ENCODE results near the gene EXOC6.

The EXOC6 gene

DNA sequence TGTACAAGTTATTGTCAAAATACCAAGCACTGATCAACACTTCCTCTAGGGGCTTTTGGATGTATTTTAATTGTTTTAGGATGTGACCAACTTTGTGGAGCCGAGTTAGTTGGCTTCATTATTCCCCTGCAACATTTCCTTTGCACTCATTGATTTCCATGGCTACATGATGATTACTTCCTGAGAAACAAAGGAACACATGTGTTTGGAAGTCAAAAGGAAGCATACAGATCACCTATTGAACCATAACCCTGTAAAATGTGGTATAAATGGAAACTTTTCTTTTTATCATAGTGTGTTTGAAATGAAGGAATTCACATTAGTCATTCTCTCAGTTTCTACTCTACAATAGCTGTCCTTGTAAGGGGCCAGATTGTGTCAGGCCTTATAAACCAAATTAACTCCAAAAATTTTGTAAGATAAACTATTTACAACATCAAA, 32.2 kb upstream of the EXOC6 start:
- no peak for ATAC-seq
- TF ChIP-seq ARNTL (CRISPR knock-in tag; IDR thresholded peaks at IDR 0.05; ENCODE audit: borderline replicate concordance, low read depth): no peak
- no peak for TF ChIP-seq ZNF70 (CRISPR knock-in tag; IDR thresholded peaks at IDR 0.05)
- TF ChIP-seq, protein P1, sequence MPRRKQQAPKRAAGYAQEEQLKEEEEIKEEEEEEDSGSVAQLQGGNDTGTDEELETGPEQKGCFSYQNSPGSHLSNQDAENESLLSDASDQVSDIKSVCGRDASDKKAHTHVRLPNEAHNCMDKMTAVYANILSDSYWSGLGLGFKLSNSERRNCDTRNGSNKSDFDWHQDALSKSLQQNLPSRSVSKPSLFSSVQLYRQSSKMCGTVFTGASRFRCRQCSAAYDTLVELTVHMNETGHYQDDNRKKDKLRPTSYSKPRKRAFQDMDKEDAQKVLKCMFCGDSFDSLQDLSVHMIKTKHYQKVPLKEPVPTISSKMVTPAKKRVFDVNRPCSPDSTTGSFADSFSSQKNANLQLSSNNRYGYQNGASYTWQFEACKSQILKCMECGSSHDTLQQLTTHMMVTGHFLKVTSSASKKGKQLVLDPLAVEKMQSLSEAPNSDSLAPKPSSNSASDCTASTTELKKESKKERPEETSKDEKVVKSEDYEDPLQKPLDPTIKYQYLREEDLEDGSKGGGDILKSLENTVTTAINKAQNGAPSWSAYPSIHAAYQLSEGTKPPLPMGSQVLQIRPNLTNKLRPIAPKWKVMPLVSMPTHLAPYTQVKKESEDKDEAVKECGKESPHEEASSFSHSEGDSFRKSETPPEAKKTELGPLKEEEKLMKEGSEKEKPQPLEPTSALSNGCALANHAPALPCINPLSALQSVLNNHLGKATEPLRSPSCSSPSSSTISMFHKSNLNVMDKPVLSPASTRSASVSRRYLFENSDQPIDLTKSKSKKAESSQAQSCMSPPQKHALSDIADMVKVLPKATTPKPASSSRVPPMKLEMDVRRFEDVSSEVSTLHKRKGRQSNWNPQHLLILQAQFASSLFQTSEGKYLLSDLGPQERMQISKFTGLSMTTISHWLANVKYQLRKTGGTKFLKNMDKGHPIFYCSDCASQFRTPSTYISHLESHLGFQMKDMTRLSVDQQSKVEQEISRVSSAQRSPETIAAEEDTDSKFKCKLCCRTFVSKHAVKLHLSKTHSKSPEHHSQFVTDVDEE (CRISPR knock-in tag; IDR thresholded peaks at IDR 0.05): no peak
- no peak for TF ChIP-seq ZNF565 (CRISPR knock-in tag; conservative IDR thresholded peaks at IDR 0.05; ENCODE audit: low read depth)
- TF ChIP-seq RARB (CRISPR knock-in tag; IDR thresholded peaks at IDR 0.05): no peak
- no peak for TF ChIP-seq ZFP30 (CRISPR knock-in tag; IDR thresholded peaks at IDR 0.05)
- no peak for TF ChIP-seq SNAI2 (CRISPR knock-in tag; IDR thresholded peaks at IDR 0.05)
- no peak for TF ChIP-seq BACH2 (CRISPR knock-in tag; IDR thresholded peaks at IDR 0.05; ENCODE audit: borderline replicate concordance)

DNA sequence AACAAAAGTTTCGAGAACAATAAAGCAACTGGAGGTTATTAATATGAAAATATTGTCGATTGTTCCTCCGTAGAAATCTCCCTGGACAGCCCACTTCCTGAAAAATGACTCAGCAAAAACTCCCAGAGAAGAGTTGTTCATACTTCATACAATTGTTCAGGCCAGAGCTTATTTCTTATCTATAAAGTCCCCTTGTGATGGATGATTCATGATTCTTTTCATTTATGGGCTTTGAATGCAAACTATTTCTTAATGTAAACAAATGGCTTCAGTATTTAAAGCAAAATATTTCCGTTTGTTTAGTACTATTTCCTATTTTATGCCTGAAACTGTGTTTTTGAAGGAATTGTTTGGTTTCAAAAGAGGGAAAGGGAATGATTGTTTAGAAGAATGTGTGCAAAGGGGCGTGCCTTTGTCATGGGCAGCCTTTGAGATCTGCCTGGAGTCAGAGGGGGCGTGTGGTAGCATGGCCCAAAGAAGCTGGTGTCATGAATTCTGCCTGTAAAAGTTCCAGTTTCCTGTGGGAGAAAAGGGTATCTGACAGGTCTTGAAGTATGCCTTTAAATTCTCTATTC, 26.2 kb upstream of the EXOC6 start:
- ATAC-seq: peak; percentile 84
- TF ChIP-seq ZNF565 (CRISPR knock-in tag; conservative IDR thresholded peaks at IDR 0.05; ENCODE audit: low read depth): 0 out of 2 replicates have a peak, but pooled peaks have one; percentile 33
- no peak for TF ChIP-seq CSDC2 (CRISPR knock-in tag; IDR thresholded peaks at IDR 0.05)

DNA sequence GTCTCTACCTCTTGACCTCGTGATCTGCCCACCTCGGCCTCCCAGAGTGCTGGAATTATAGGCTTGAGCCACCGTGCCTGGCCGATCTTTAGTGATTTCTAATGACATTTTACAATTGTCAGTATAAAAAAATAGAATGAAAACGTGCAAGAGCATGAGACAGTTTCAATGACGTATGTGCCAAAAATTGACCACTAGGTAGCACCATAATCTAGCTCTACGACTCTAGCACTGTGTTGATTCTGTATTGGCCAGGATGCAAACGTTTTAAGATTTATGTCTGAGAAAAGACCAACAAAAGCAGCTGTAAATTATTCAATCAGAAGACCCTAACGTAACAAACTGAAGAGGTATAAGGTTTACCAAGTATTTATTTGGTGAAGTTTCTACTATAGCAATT, 25.4 kb upstream of the EXOC6 start:
- peak; percentile 66 for ATAC-seq
- TF ChIP-seq, protein P2, sequence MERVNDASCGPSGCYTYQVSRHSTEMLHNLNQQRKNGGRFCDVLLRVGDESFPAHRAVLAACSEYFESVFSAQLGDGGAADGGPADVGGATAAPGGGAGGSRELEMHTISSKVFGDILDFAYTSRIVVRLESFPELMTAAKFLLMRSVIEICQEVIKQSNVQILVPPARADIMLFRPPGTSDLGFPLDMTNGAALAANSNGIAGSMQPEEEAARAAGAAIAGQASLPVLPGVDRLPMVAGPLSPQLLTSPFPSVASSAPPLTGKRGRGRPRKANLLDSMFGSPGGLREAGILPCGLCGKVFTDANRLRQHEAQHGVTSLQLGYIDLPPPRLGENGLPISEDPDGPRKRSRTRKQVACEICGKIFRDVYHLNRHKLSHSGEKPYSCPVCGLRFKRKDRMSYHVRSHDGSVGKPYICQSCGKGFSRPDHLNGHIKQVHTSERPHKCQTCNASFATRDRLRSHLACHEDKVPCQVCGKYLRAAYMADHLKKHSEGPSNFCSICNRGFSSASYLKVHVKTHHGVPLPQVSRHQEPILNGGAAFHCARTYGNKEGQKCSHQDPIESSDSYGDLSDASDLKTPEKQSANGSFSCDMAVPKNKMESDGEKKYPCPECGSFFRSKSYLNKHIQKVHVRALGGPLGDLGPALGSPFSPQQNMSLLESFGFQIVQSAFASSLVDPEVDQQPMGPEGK (CRISPR knock-in tag; IDR thresholded peaks at IDR 0.05; ENCODE audit: borderline replicate concordance): no peak
- TF ChIP-seq, protein P3, sequence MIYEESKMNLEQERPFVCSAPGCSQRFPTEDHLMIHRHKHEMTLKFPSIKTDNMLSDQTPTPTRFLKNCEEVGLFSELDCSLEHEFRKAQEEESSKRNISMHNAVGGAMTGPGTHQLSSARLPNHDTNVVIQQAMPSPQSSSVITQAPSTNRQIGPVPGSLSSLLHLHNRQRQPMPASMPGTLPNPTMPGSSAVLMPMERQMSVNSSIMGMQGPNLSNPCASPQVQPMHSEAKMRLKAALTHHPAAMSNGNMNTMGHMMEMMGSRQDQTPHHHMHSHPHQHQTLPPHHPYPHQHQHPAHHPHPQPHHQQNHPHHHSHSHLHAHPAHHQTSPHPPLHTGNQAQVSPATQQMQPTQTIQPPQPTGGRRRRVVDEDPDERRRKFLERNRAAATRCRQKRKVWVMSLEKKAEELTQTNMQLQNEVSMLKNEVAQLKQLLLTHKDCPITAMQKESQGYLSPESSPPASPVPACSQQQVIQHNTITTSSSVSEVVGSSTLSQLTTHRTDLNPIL (CRISPR knock-in tag; IDR thresholded peaks at IDR 0.05; ENCODE audit: low read depth): no peak

DNA sequence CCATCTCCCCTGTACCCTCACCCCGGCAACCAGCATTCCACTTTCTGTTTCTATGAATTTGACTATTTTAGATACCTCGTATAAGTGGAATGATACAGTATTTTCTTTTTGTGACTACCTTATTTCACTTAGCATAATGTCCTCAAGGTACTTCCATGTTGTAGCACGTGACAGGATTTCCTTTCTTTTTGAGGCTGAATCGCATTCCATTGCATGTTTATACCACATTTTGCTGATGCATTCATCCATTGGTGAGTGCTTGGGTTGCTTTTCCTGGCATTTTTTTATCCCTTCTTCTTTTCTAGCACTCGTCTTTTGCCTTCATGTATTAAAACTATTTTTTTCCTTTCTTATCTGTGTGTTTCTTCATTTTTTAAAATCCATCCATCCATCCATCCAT, 22.3 kb upstream of the EXOC6 start:
- ATAC-seq: no peak
- TF ChIP-seq ESRRG (CRISPR knock-in tag; IDR thresholded peaks at IDR 0.05): no peak
- TF ChIP-seq SNAI2 (CRISPR knock-in tag; IDR thresholded peaks at IDR 0.05): no peak
- TF ChIP-seq, protein P4, sequence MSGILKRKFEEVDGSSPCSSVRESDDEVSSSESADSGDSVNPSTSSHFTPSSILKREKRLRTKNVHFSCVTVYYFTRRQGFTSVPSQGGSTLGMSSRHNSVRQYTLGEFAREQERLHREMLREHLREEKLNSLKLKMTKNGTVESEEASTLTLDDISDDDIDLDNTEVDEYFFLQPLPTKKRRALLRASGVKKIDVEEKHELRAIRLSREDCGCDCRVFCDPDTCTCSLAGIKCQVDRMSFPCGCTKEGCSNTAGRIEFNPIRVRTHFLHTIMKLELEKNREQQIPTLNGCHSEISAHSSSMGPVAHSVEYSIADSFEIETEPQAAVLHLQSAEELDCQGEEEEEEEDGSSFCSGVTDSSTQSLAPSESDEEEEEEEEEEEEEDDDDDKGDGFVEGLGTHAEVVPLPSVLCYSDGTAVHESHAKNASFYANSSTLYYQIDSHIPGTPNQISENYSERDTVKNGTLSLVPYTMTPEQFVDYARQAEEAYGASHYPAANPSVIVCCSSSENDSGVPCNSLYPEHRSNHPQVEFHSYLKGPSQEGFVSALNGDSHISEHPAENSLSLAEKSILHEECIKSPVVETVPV (CRISPR knock-in tag; IDR thresholded peaks at IDR 0.05): no peak
- no peak for TF ChIP-seq TOX (CRISPR knock-in tag; IDR thresholded peaks at IDR 0.05; ENCODE audit: borderline replicate concordance)
- no peak for TF ChIP-seq RARB (CRISPR knock-in tag; IDR thresholded peaks at IDR 0.05)
- TF ChIP-seq ZC3H10 (CRISPR knock-in tag; IDR thresholded peaks at IDR 0.05): no peak
- no peak for TF ChIP-seq BACH2 (CRISPR knock-in tag; IDR thresholded peaks at IDR 0.05; ENCODE audit: borderline replicate concordance)
- TF ChIP-seq, protein P5, sequence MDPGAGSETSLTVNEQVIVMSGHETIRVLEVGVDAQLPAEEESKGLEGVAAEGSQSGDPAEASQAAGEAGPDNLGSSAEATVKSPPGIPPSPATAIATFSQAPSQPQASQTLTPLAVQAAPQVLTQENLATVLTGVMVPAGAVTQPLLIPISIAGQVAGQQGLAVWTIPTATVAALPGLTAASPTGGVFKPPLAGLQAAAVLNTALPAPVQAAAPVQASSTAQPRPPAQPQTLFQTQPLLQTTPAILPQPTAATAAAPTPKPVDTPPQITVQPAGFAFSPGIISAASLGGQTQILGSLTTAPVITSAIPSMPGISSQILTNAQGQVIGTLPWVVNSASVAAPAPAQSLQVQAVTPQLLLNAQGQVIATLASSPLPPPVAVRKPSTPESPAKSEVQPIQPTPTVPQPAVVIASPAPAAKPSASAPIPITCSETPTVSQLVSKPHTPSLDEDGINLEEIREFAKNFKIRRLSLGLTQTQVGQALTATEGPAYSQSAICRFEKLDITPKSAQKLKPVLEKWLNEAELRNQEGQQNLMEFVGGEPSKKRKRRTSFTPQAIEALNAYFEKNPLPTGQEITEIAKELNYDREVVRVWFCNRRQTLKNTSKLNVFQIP (CRISPR knock-in tag; IDR thresholded peaks at IDR 0.05; ENCODE audit: borderline replicate concordance, low read depth): no peak
- TF ChIP-seq ARNTL (CRISPR knock-in tag; IDR thresholded peaks at IDR 0.05; ENCODE audit: borderline replicate concordance, low read depth): no peak
- no peak for TF ChIP-seq ISL1 (CRISPR knock-in tag; IDR thresholded peaks at IDR 0.05)
- TF ChIP-seq PPARA (CRISPR knock-in tag; IDR thresholded peaks at IDR 0.05; ENCODE audit: borderline replicate concordance): no peak
- TF ChIP-seq ZNF8 (CRISPR knock-in tag; IDR thresholded peaks at IDR 0.05): no peak
- no peak for TF ChIP-seq ZNF565 (CRISPR knock-in tag; conservative IDR thresholded peaks at IDR 0.05; ENCODE audit: low read depth)
- TF ChIP-seq CSDC2 (CRISPR knock-in tag; IDR thresholded peaks at IDR 0.05): no peak

All from SK-N-SH treated with all-trans-retinoic acid at 6 μM for 48 hours (cell line).